ENCODE measurements around the gene ARPC2. TPM values are rescaled to one million over a fixed set of nuclear protein-coding genes. Genes with fewer than 3 reads are reported as not detected.
A peak's percentile ranks its signal among the peaks of the same experiment; 100 is the strongest.

ARPC2 gene
- total RNA-seq, 1 donor from 2014 or later: 153 TPM

DNA sequence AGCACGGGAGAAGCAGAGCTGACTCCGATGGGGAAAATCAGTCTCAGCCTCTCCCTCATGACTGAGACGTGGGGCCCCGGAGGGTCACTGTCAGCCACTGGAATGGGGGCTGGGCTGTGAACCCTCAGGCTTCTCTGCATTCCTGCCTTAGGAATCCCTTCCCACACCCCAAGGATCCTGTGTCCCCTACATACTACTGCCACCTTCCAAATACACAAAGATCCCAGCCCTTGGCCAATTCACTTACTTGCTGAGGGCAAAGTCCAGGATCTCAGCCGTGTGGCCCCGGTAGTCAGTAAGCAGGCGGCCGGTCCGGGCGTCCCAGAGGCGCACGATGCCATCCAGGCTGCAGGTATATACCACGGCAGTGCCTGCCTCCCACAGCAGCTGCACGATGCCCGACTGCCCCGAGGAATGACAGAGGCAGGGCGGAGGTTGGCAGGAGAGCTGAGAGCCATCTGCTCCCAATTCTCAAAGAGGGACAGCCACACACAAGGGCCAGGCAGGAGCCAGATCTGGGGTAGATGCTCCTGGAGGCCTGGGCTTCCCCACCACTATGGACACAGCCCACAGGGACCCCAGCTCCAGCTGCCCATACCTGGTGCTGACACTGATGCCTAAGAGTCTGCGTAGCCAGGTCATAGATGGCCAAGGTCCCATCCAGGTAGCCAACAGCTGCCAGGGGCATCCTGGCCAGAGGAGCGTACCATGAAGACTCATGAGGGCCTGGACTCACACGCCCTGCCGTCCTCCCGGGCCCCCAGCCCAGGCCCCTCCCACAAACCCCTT, 48.0 kb downstream of the ARPC2 start:
- Mint-ChIP-seq H3K4me1 (ENCODE audit: low read depth) (peaks cover 28% of the 10 kb centered on the region), H3K36me3 (ENCODE audit: insufficient read depth) (peaks cover 19% of the 10 kb centered on the region), H3K27ac (peak overlapping the region; percentile 69), H3K4me3 (ENCODE audit: low read depth) (no peak overlapping the region), H3K9me3 (ENCODE audit: low read depth) (no peaks in the 10 kb centered on the region), H3K27me3 (no peaks in the 10 kb centered on the region)
- TF ChIP-seq, protein P1, sequence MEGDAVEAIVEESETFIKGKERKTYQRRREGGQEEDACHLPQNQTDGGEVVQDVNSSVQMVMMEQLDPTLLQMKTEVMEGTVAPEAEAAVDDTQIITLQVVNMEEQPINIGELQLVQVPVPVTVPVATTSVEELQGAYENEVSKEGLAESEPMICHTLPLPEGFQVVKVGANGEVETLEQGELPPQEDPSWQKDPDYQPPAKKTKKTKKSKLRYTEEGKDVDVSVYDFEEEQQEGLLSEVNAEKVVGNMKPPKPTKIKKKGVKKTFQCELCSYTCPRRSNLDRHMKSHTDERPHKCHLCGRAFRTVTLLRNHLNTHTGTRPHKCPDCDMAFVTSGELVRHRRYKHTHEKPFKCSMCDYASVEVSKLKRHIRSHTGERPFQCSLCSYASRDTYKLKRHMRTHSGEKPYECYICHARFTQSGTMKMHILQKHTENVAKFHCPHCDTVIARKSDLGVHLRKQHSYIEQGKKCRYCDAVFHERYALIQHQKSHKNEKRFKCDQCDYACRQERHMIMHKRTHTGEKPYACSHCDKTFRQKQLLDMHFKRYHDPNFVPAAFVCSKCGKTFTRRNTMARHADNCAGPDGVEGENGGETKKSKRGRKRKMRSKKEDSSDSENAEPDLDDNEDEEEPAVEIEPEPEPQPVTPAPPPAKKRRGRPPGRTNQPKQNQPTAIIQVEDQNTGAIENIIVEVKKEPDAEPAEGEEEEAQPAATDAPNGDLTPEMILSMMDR (IDR thresholded peaks at IDR 0.05; ENCODE audit: unreplicated experiment): no peak
- no peak for DNase-seq (ENCODE audit: low spot score, unreplicated experiment)

DNA sequence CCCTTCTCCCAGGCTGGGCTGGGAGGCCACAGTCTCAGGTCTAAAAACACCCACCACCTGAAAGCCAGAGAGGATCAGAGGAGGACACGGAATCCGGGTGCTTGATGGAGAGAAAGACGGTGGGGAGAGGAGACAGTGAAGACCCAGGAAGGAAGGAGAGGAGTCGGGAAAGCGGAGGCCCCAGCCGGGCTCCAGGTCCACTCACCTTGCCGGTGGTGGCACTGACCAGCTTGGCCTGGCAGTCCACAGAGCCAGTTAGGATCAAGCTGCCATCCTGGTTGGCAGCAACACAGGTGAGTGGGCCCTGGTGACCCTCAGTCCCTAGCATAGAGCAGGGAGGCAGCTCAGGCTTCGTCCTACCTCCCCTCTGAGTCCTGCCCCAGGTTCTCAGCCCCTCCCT, 48.6 kb downstream of the ARPC2 start:
- Mint-ChIP-seq H3K36me3 (ENCODE audit: insufficient read depth) (peaks cover 19% of the 10 kb centered on the region), H3K27me3 (no peaks in the 10 kb centered on the region), H3K4me1 (ENCODE audit: low read depth) (peaks cover 24% of the 10 kb centered on the region), H3K9me3 (ENCODE audit: low read depth) (no peaks in the 10 kb centered on the region), H3K4me3 (ENCODE audit: low read depth) (no peak overlapping the region), H3K27ac (peak overlapping the region; percentile 49)
- no peak for DNase-seq (ENCODE audit: low spot score, unreplicated experiment)
- TF ChIP-seq, protein P1 (IDR thresholded peaks at IDR 0.05; ENCODE audit: unreplicated experiment): no peak

- peaks cover 23% of the 10 kb centered on the region for H3K4me1 Mint-ChIP-seq (ENCODE audit: low read depth)
- H3K27ac Mint-ChIP-seq: no peak overlapping the region
- H3K36me3 Mint-ChIP-seq (ENCODE audit: insufficient read depth): peaks cover 19% of the 10 kb centered on the region
- H3K27me3 Mint-ChIP-seq: no peaks in the 10 kb centered on the region
- TF ChIP-seq, protein P1 (IDR thresholded peaks at IDR 0.05; ENCODE audit: unreplicated experiment): no peak
- H3K4me3 Mint-ChIP-seq (ENCODE audit: low read depth): no peak overlapping the region
- H3K9me3 Mint-ChIP-seq (ENCODE audit: low read depth): no peaks in the 10 kb centered on the region
- DNase-seq (ENCODE audit: low spot score, unreplicated experiment): no peak
Observed at GRCh38 chr2:218266316-218266979, 49.5 kb downstream of the ARPC2 start.

GRCh38 chr2:218267259-218267658, 50.3 kb downstream of the ARPC2 start:
- H3K4me3 Mint-ChIP-seq (ENCODE audit: low read depth): peak overlapping the region; percentile 44

More at GRCh38 chr2:218267259-218267658, 50.3 kb downstream of the ARPC2 start:
- peaks cover 19% of the 10 kb centered on the region for H3K36me3 Mint-ChIP-seq (ENCODE audit: insufficient read depth)
- DNase-seq (ENCODE audit: low spot score, unreplicated experiment): no peak
- no peaks in the 10 kb centered on the region for H3K27me3 Mint-ChIP-seq
- no peaks in the 10 kb centered on the region for H3K9me3 Mint-ChIP-seq (ENCODE audit: low read depth)
- peak overlapping the region; percentile 56 for H3K27ac Mint-ChIP-seq
- H3K4me1 Mint-ChIP-seq (ENCODE audit: low read depth): peaks cover 22% of the 10 kb centered on the region
- TF ChIP-seq, protein P1 (IDR thresholded peaks at IDR 0.05; ENCODE audit: unreplicated experiment): no peak
